ENCODE measurements around the gene GFOD2. TPM values are rescaled to one million over a fixed set of nuclear protein-coding genes. Genes with fewer than 3 reads are reported as not detected.

Gene GFOD2
- total RNA-seq, 1 donor from 2014 or later = 10.5 TPM

DNA sequence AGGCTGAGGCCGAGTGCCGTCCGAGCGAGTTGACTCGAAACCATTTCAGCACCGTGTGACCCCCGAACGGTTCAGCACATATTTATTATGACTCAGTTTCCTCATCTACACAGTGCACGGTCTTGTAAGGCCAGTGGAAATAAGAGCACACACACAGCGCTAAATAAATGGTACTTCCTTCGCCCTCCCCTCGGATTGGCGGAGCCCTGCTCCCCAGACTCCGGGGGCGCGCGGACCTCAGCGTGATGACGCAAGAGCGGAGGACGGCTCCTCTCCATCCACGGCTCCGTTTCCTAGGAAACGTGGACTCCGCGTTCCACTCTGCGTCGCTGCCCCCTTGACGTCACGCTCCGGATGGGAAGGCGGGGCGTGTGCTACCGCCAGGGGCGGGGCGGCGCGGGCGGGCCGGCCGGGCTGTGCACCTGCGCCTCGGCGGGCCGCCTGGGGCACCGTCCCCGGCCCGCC lies 58.5 kb downstream of the GFOD2 start, which contains the start of gene PARD6A:
PARD6A (plus strand) TSS at position 397 of the 465 bp plus-strand sequence. CDS start 79 bp downstream, outside the sequence.
- DNase-seq (ENCODE audit: low read depth) = peak; percentile 97

GRCh38 chr16:67659675-67660563 lies 59.2 kb downstream of the GFOD2 start, which contains the start of gene ACD:
TSS of gene ACD (minus strand) at chr16:67660260. CDS start at chr16:67660220, 40 bp downstream.
- DNase-seq (ENCODE audit: low read depth) = peak; percentile 93

- no peak for DNase-seq (ENCODE audit: low read depth)
These were observed 60.1 kb downstream of the GFOD2 start for GRCh38 chr16:67658849-67659674.

DNA sequence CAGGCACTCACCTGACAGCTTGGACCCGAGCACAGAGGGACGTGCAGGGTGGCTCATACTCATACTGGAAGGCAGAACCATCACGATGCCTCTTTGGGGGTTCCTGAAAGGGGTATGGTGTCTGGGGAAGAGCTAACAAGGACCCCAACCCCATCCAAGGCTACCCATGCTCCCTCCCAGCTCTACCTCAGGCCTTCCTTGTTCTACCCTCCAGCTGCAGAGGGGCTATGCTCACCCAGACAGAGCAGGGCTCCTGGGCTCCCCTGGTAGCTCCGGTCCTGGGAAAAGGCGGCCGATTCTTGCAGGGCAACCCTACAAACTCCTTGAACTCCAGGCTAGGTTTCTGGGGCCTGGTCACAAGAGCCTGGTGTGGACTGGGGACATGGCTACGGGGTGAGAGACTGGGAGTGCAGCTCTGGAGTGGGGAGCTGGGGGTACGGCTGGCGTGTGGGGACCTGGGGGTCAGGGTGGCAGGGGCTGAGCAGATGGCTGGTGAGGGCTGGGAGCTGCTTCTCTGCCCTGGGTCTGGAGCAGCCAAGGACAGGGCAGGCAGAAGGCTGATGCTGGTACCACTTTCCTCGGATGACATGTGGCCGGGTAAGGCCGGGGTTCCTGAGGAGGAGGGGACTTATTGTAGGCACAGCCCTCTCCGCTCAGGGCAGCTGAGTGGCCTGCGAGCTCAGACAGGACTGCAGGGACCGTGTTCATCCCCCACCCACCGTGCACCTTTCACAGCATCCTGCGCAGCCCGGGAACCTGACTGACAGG lies 61.2 kb downstream of the GFOD2 start:
- DNase-seq (ENCODE audit: low read depth) = no peak

GRCh38 chr16:67657017-67657608 lies 62.0 kb downstream of the GFOD2 start:
- no peak for DNase-seq (ENCODE audit: low read depth)

- no peak for DNase-seq (ENCODE audit: low read depth)
These were observed 62.6 kb downstream of the GFOD2 start for GRCh38 chr16:67656344-67657016.

GRCh38 chr16:67655363-67655762 lies 63.8 kb downstream of the GFOD2 start:
- DNase-seq (ENCODE audit: low read depth) = no peak

DNA sequence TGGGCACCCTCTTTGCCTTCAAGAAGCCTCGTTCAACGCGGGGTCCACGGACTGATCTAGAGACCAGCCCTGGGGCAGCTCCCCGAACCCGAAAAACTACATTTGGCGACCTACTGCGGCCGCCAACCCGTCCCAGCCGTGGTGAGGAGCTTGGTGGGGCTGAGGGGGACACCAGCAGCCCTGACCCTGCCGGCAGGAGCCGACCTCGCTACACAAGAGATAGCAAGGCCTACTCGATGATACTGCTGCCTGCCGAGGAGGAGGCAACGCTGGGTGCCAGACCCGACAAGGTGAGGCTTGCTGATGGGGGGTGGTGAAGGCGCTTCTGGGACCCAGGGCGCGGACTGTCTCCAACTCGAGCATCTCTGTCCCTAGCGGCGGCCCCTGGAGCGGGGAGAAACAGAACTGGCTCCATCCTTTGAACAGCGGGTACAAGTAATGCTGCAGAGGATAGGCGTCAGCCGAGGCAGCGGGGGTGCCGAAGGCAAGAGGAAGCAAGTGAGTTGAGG lies 64.7 kb downstream of the GFOD2 start:
- no peak for DNase-seq (ENCODE audit: low read depth)

- no peak for DNase-seq (ENCODE audit: low read depth)
These were observed 65.2 kb downstream of the GFOD2 start for GRCh38 chr16:67653789-67654402.

GRCh38 chr16:67653128-67653788 lies 65.9 kb downstream of the GFOD2 start:
- no peak for DNase-seq (ENCODE audit: low read depth)

DNA sequence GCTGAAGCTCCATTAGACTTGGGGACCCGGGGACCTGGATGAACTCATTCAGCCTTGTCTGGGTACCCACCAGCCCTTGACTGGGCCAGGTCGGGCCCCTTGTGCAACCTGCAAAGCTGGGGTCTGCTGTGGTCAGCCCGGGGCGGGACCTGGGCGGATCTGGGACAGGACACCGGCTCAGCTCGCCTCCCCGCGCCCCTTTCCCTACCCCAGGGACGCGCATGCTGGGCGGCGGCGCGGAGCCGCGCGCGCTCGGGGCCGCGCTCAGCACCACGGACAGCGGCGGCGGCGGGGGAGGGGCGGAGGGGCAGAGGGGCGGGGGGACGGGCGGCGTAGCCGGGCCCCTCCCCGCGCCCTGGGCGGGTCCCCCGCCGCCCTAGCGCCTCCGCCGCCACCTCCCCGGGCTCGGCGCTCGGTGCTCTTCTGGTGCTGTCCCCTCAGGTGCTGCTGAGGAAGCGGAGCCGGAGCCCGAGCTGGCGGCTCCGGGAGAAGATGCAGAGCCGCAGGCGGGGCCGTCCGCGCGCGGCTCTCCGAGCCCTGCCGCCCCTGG lies 66.5 kb downstream of the GFOD2 start:
- DNase-seq (ENCODE audit: low read depth) = no peak

DNA sequence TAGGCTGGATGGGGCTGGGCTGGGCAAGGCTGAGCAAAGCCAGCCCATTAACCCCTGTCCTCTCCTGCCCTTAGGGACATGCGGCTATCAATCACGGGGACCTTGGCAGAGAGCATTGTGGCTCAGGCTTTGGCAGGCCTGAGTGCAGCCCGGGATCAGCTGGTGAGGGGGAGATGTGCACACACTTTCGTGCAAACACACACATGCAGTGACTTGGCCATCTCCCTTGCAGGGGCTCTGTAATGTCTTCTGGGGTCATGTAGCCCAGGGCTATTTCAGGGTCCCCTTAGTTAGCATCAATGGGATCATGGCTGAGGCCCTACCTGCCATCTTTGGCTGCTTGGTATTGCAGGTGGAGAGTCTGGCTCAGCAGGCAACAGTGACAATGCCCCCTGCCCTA lies 67.3 kb downstream of the GFOD2 start:
- no peak for DNase-seq (ENCODE audit: low read depth)

DNA sequence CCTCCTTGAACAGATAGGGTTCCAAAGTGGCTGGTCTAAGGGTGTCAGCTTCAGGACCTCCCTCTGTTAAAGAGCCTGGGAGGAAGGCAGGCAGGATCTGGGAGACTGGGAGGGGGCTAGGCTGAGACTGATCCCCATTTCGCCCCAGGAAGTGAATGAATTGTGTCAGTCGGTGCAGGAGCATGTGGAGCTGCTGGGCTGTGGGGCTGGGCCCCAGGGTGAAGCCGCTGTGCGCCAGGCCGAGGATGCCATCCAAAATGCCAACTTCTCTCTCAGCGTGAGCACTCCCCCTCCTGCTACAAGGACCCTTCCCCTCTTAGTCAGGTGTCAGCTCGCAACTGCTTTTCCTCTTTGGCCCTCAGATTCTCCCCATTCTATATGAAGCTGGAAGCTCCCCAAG lies 68.1 kb downstream of the GFOD2 start:
- no peak for DNase-seq (ENCODE audit: low read depth)

GRCh38 chr16:67650023-67650422 lies 69.1 kb downstream of the GFOD2 start:
- DNase-seq (ENCODE audit: low read depth) = no peak

GRCh38 chr16:67649494-67649931 lies 69.6 kb downstream of the GFOD2 start:
- DNase-seq (ENCODE audit: low read depth) = no peak

DNA sequence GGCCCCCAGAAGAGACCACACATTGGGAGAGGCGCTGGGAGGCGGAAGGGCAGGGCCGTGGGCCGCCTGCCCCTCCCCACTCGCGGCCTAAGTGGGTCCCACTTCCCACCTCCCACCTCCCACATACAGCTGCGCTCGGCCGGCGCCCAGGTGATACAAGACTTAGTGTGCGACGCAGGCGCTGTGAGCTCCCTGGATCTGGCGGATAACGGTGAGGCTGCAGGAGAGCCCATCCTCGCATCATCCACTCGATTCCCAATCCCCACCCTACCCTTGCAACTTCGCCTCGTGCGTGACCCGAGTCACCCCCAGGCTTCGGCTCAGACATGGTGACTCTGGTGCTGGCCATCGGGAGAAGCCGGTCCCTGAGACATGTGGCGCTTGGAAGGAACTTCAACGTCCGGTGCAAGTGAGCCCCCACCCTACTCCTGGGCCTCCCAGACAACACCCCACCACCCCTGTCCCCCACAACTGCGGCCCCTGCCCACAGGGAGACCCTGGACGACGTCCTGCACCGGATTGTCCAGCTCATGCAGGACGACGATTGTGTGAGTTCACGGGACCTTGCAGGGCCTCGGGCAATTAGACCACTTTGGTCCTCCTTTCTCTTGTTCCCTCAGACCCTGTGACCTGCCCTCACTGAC lies 70.2 kb downstream of the GFOD2 start:
- DNase-seq (ENCODE audit: low read depth) = no peak

DNA sequence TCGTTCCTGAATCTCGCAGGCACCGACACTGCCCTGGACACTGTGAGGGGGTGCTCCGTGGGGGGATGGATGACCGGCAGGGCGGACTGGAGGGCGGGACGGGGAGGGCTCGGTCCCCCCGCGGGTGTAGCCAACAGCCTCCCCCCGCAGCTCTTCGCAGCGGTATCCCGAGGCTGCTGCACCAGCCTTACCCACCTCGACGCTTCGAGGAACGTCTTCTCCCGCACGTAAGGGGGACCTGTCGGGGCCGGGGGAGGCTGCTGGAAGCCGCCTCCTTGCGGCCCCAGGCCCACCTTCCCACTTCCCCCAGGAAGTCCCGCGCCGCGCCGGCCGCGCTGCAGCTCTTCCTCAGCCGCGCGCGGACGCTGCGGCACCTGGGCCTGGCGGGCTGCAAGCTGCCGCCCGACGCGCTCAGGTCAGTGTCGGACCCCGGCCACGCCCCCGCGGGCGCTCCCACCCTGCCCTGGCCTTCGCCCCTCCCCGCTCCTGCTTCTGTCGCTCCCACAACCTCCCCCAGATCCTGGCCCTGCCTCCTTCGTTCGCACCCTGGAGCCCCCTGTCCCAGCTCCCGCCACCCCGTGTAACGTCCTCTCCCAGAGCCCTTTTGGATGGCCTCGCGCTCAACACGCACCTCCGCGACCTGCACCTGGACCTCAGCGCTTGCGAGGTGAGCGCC lies 70.9 kb downstream of the GFOD2 start:
- no peak for DNase-seq (ENCODE audit: low read depth)
